OCI-LY3 (cell line): ENCODE results near the gene TAS2R42.

Source experiments
- H2AFZ ChIP-seq: fragments of 200-600, 300-600 bp; shearing (Covaris generic); 2 replicates; pipeline ENCODE4 v1.6.0; 2014; ENCODE audit warnings: antibody characterized with exemption, low read depth, low read length
- H3K27ac ChIP-seq: fragments of 200-600, 300-600 bp; sonication (generic); 2 replicates; pipeline ENCODE4 v1.5.1; 2014; ENCODE audit warnings: mild to moderate bottlenecking, low read length, moderate library complexity, mixed read lengths
- H3K27me3 ChIP-seq: fragments of 200-600, 300-600 bp; sonication (generic); 2 replicates; pipeline ENCODE4 v1.6.1; 2014; ENCODE audit warnings: low read depth, low read length, mixed read lengths
- H3K36me3 ChIP-seq: fragments of 200-600, 300-600 bp; sonication (generic); replicated peaks from 2 replicates; pipeline ENCODE3; 2014; ENCODE audit warnings: low read depth, low read length, mixed read lengths
- H3K4me1 ChIP-seq: fragments of 300-600, 200-600 bp; sonication (generic); 2 replicates; pipeline ENCODE4 v1.6.1; 2014; ENCODE audit warnings: low read length, mixed read lengths
- H3K4me2 ChIP-seq: fragments of 200-600, 300-600 bp; sonication (generic); 2 replicates; pipeline ENCODE4 v1.6.1; 2014; ENCODE audit warnings: low read length, mixed read lengths
- H3K4me3 ChIP-seq: fragments of 300-600, 200-600 bp; sonication (generic); 2 replicates; pipeline ENCODE4 v1.5.1; 2014; ENCODE audit warnings: antibody characterized with exemption, mild to moderate bottlenecking, low read length, moderate library complexity
- H3K79me2 ChIP-seq: fragments of 300-600, 200-600 bp; shearing (Covaris generic); 2 replicates; pipeline ENCODE4 v1.6.1; 2014; ENCODE audit warnings: mild to moderate bottlenecking, low read length, mixed read lengths
- H3K9ac ChIP-seq: fragments of 300-600, 200-600 bp; shearing (Covaris generic); 2 replicates; pipeline ENCODE4 v1.6.0; 2014; ENCODE audit warnings: mild to moderate bottlenecking, low read length, moderate library complexity
- H3K9me3 ChIP-seq: fragments of 200-600, 300-600 bp; shearing (Covaris generic); 2 replicates; pipeline ENCODE4 v1.6.1; 2014; ENCODE audit warnings: low read length, mixed read lengths; ENCODE audit not compliant: insufficient read depth
- H4K20me1 ChIP-seq: fragments of 200-600, 300-600 bp; sonication (generic); 2 replicates; pipeline ENCODE4 v1.6.1; 2016; ENCODE audit warnings: low read length, mixed read lengths; ENCODE audit not compliant: insufficient read depth
- EZH2phosphoT487 ChIP-seq: fragments of 200-600 bp; shearing (Covaris generic); IDR thresholded peaks from 2 replicates; pipeline ENCODE4 v1.6.1; 2018; ENCODE audit warnings: antibody characterized with exemption, mixed run types, low read depth
- TF ChIP-seq, protein P1 (sequence below): fragments of 200-600, 300-600 bp; sonication (generic); IDR thresholded peaks from 2 replicates; pipeline ENCODE4 v1.5.1; 2014; ENCODE audit warnings: antibody characterized with exemption, low read length, low read depth

TAS2R42 gene

DNA sequence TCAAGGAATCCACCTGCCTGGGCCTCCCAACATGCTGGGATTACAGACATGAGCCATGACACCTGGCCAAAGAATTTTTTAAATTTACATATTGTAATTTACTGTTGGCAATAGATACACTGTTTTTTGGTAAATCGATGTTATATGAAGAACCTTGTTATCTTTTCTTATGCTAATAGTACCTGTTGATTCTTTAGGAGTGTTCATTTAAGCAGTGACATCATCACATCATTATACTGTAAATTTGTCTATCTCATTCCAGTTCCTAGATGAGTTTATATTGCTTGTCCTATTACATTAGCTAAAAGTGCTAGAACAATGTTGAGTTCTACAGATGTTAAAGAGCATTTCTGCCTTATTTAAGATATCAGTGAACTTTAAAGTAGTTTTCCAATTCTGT is 39.3 kb downstream of the TAS2R42 start:
- H3K4me1 ChIP-seq: no peaks in the 10 kb centered on the region
- H3K27ac ChIP-seq: no peak overlapping the region
- H3K4me2 ChIP-seq: no peak overlapping the region
- no peaks in the 10 kb centered on the region for H3K9me3 ChIP-seq
- peaks cover 37% of the 10 kb centered on the region for H3K79me2 ChIP-seq
- H2AFZ ChIP-seq: no peak overlapping the region
- TF ChIP-seq EZH2phosphoT487: no peak
- TF ChIP-seq, protein P1, sequence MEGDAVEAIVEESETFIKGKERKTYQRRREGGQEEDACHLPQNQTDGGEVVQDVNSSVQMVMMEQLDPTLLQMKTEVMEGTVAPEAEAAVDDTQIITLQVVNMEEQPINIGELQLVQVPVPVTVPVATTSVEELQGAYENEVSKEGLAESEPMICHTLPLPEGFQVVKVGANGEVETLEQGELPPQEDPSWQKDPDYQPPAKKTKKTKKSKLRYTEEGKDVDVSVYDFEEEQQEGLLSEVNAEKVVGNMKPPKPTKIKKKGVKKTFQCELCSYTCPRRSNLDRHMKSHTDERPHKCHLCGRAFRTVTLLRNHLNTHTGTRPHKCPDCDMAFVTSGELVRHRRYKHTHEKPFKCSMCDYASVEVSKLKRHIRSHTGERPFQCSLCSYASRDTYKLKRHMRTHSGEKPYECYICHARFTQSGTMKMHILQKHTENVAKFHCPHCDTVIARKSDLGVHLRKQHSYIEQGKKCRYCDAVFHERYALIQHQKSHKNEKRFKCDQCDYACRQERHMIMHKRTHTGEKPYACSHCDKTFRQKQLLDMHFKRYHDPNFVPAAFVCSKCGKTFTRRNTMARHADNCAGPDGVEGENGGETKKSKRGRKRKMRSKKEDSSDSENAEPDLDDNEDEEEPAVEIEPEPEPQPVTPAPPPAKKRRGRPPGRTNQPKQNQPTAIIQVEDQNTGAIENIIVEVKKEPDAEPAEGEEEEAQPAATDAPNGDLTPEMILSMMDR: no peak
- no peaks in the 10 kb centered on the region for H3K27me3 ChIP-seq
- H3K36me3 ChIP-seq: peaks cover 9% of the 10 kb centered on the region
- H3K4me3 ChIP-seq: no peak overlapping the region
- H4K20me1 ChIP-seq: peaks cover 15% of the 10 kb centered on the region
- H3K9ac ChIP-seq: no peak overlapping the region

DNA sequence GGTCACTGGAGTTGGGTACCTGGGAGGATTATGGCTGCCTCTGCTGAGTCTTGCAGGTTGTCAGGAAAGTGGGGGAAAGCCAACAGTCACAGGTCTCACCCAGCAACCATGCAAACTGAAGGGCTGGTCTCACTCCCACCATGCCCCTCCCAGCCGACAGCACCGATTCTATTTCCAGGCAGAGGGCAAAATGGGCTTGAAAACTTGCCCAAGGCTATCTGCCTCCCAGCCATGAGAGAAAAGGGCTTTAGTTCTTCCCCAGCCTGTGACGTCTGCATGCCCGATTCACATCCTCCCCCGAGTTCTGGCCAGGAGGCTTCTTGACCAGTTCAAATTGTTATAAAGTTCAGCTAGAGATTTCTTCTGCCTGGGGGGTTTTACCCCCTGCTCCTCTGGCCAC is 42.4 kb downstream of the TAS2R42 start:
- Histone ChIP-seq H3K4me1 (no peaks in the 10 kb centered on the region), H4K20me1 (peaks cover 12% of the 10 kb centered on the region), H3K27ac (no peak overlapping the region), H3K36me3 (peaks cover 14% of the 10 kb centered on the region), H3K27me3 (no peaks in the 10 kb centered on the region), H3K9me3 (no peaks in the 10 kb centered on the region), H2AFZ (no peak overlapping the region), H3K4me3 (no peak overlapping the region), H3K79me2 (peaks cover 47% of the 10 kb centered on the region), H3K9ac (no peak overlapping the region), H3K4me2 (no peak overlapping the region)
- TF ChIP-seq EZH2phosphoT487: no peak
- TF ChIP-seq, protein P1: no peak

DNA sequence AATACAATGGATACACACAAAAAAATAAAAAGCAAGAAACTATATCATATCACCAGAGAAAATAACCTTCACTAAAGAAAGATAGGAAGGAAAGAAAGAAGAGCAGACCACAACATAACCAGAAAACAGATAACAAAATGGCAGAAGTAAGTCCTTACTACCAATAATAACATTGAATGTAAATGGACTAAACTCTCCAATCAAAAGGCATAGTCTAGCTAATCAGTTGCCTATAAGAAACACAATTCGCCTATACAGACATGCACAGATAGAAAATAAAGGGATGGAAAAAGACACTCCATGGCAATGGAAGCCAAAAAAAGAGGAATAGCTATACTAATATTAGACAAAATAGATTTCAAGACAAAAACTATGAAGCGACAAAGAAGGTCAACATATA is 43.4 kb downstream of the TAS2R42 start:
- Histone ChIP-seq H3K27ac (no peak overlapping the region), H3K4me2 (no peak overlapping the region), H3K9ac (no peak overlapping the region), H3K9me3 (no peaks in the 10 kb centered on the region), H3K4me3 (no peak overlapping the region), H3K36me3 (peaks cover 14% of the 10 kb centered on the region), H3K79me2 (peaks cover 49% of the 10 kb centered on the region), H2AFZ (no peak overlapping the region), H3K27me3 (no peaks in the 10 kb centered on the region), H3K4me1 (no peaks in the 10 kb centered on the region), H4K20me1 (peaks cover 12% of the 10 kb centered on the region)
- TF ChIP-seq, protein P1: no peak
- TF ChIP-seq EZH2phosphoT487: no peak

DNA sequence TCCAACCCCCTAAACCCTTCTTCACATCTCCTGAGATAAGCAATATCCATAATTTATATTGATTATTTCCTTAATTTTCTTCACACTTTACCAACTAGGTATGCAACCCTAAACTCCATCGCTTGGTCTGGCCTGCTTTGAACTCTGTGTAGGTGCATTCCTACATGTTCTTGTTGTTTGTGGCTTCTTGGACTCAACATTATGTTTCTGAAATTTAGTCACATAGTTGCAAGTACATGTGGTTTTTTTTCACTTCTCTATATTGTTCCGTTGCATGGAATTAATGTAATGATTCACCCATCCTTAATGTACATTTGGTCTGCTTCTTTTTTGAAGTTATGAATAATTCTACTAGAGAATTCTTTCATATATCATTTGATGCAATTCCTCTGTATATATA is 50.7 kb downstream of the TAS2R42 start:
- no peak overlapping the region for H3K9ac ChIP-seq
- H2AFZ ChIP-seq: no peak overlapping the region
- H3K27ac ChIP-seq: no peak overlapping the region
- peaks cover 14% of the 10 kb centered on the region for H4K20me1 ChIP-seq
- H3K4me2 ChIP-seq: peak overlapping the region; percentile 22; the same call in 1 of the 2 replicates
- no peak overlapping the region for H3K4me3 ChIP-seq
- TF ChIP-seq, protein P1: no peak
- TF ChIP-seq EZH2phosphoT487: no peak
- H3K36me3 ChIP-seq: peaks cover 10% of the 10 kb centered on the region
- H3K79me2 ChIP-seq: peaks cover 62% of the 10 kb centered on the region
- no peaks in the 10 kb centered on the region for H3K27me3 ChIP-seq
- no peaks in the 10 kb centered on the region for H3K9me3 ChIP-seq
- peaks cover 26% of the 10 kb centered on the region for H3K4me1 ChIP-seq
